SK-N-SH (cell line): ENCODE data around the gene SNAI1. TPM values are rescaled to one million over a fixed set of nuclear protein-coding genes. Genes with fewer than 3 reads are reported as not detected.

Experiments
- CTCF ChIA-PET: fragments of 300-600, 350-600 bp; formaldehyde crosslinking; extraction: SDS; loops from one replicate; lab custom pipeline; 2021; lab: Yijun Ruan, JAX
- POLR2A ChIA-PET: fragments of 350-600 bp; sonication (Branson Sonifier 250); formaldehyde crosslinking; extraction: SDS; loops from one replicate; lab custom pipeline; 2020; ENCODE audit warnings: antibody characterized with exemption, inconsistent platforms; lab: Yijun Ruan, JAX
- DNase-seq: peaks from one replicate; pipeline ENCODE4 v3.0.0; 2012
- H2AFZ ChIP-seq: fragments of 200-600 bp; sonication (generic); 2 replicates; pipeline ENCODE4 v1.8.1; 2016; ENCODE audit warnings: antibody characterized with exemption, mild to moderate bottlenecking, low read depth
- H3F3A ChIP-seq: fragments of 200-600 bp; sonication (generic); replicated peaks from 2 replicates; pipeline ENCODE3; 2016; ENCODE audit warnings: antibody characterized with exemption, mild to moderate bottlenecking; ENCODE audit not compliant: insufficient read depth
- H3K27ac ChIP-seq, 2 experiments: fragments of 200-500 bp in 1 of 2; fragments of 200-600 bp in 1 of 2; sonication (Bioruptor generic) in 1 of 2; sonication (generic), shearing (Covaris generic) in 1 of 2; 2 replicates each; pipeline versions ENCODE4 v1.5.1 to v1.6.1; 2014 to 2016; ENCODE audit warnings: low read depth in 2 of 2, inconsistent platforms in 1 of 2, low read length in 1 of 2, mild to moderate bottlenecking in 1 of 2, mixed read lengths in 1 of 2
- H3K27me3 ChIP-seq: fragments of 200-600 bp; sonication (generic), shearing (Covaris generic); 2 replicates; pipeline ENCODE4 v1.6.1; 2016; ENCODE audit warnings: mixed run types; ENCODE audit not compliant: insufficient read depth
- H3K36me3 ChIP-seq, 2 experiments: fragments of 200-500 bp in 1 of 2; fragments of 200-600 bp in 1 of 2; sonication (Bioruptor generic) in 1 of 2; sonication (generic) in 1 of 2; replicated peaks in 1 of 2; 2 replicates each; pipeline versions ENCODE3 to v1.5.1; 2014 to 2016; ENCODE audit warnings: low read length in 1 of 2, mild to moderate bottlenecking in 1 of 2; ENCODE audit not compliant: insufficient read depth in 2 of 2, control insufficient read depth in 1 of 2
- H3K4me1 ChIP-seq, 2 experiments: fragments of 200-500 bp in 1 of 2; fragments of 200-600 bp in 1 of 2; sonication (Bioruptor generic) in 1 of 2; sonication (generic), shearing (Covaris generic) in 1 of 2; 2 replicates each; pipeline versions ENCODE4 v1.5.1 to v1.6.1; 2014 to 2016; ENCODE audit warnings: low read depth in 1 of 2, low read length in 1 of 2, mixed run types in 1 of 2; ENCODE audit not compliant: insufficient read depth in 2 of 2, control insufficient read depth in 1 of 2
- H3K4me2 ChIP-seq: fragments of 200-600 bp; sonication (generic), shearing (Covaris generic); 2 replicates; pipeline ENCODE4 v1.6.1; 2017; ENCODE audit warnings: mixed run types
- H3K4me3 ChIP-seq, 2 experiments: fragments of 200-500 bp in 1 of 2; fragments of 200-600 bp in 1 of 2; sonication (Bioruptor generic) in 1 of 2; sonication (generic), shearing (Covaris generic) in 1 of 2; 2 replicates each; pipeline versions ENCODE4 v1.5.1 to v1.8.1; 2014 to 2016; ENCODE audit warnings: low read depth in 2 of 2, inconsistent platforms in 1 of 2, low read length in 1 of 2, mild to moderate bottlenecking in 1 of 2, mixed read lengths in 1 of 2, moderate library complexity in 1 of 2
- H3K79me2 ChIP-seq: fragments of 200-600 bp; sonication (generic); 2 replicates; pipeline ENCODE4 v1.8.1; 2017; ENCODE audit warnings: mild to moderate bottlenecking; ENCODE audit not compliant: insufficient read depth
- H3K9ac ChIP-seq: fragments of 200-600 bp; sonication (generic); 2 replicates; pipeline ENCODE4 v1.6.1; 2017; ENCODE audit warnings: mixed run types
- H3K9me2 ChIP-seq: fragments of 200-600 bp; sonication (generic); 2 replicates; pipeline ENCODE4 v1.6.1; 2017; ENCODE audit warnings: mixed run types
- H3K9me3 ChIP-seq: fragments of 200-600 bp; sonication (generic); 2 replicates; pipeline ENCODE4 v1.6.1; 2017; ENCODE audit warnings: mixed run types, mild to moderate bottlenecking, moderate library complexity
- H4K20me1 ChIP-seq: fragments of 200-600 bp; sonication (generic); 2 replicates; pipeline ENCODE4 v1.6.1; 2017; ENCODE audit warnings: mild to moderate bottlenecking, mixed run types; ENCODE audit not compliant: insufficient read depth
- ELF1 ChIP-seq: IDR thresholded peaks from 2 replicates; pipeline ENCODE4 v1.4.0; 2012
- EZH2phosphoT487 ChIP-seq: fragments of 200-600 bp; sonication (generic); IDR thresholded peaks from 2 replicates; pipeline ENCODE4 v1.6.1; 2017; ENCODE audit warnings: low read depth, mixed run types, mild to moderate bottlenecking, antibody characterized with exemption, moderate library complexity, borderline replicate concordance
- FOXJ3 ChIP-seq: sonication (generic); formaldehyde crosslinking; IDR thresholded peaks from 2 replicates; pipeline ENCODE4 v1.5.1; 2020; ENCODE audit warnings: mild to moderate bottlenecking, missing genetic modification reagents
- GABPA ChIP-seq: IDR thresholded peaks from 2 replicates; pipeline ENCODE4 v1.4.0; 2012; ENCODE audit warnings: low read depth, mild to moderate bottlenecking
- JUND ChIP-seq: IDR thresholded peaks from 2 replicates; pipeline ENCODE4 v1.4.0; 2012
- MAX ChIP-seq: IDR thresholded peaks from 2 replicates; pipeline ENCODE4 v1.4.0; 2012; ENCODE audit warnings: low read depth
- NRF1 ChIP-seq: IDR thresholded peaks from 2 replicates; pipeline ENCODE4 v1.6.1; 2012; ENCODE audit warnings: low read depth, mild to moderate bottlenecking, low read length
- POLR2AphosphoS5 ChIP-seq: IDR thresholded peaks from 2 replicates; pipeline ENCODE4 v1.6.1; 2012; ENCODE audit warnings: low read depth, low read length
- RCOR1 ChIP-seq: fragments of 150-350 bp; IDR thresholded peaks from 2 replicates; pipeline ENCODE4 v1.6.1; 2017; ENCODE audit warnings: antibody characterized with exemption, low read length
- RXRA ChIP-seq: IDR thresholded peaks from 2 replicates; pipeline ENCODE4 v1.4.0; 2012; ENCODE audit warnings: low read depth, mild to moderate bottlenecking, borderline replicate concordance
- SIN3A ChIP-seq: IDR thresholded peaks from 2 replicates; pipeline ENCODE4 v1.6.1; 2012; ENCODE audit warnings: low read depth, mild to moderate bottlenecking, low read length, moderate library complexity, borderline replicate concordance
- TCF12 ChIP-seq: IDR thresholded peaks from 2 replicates; pipeline ENCODE4 v1.4.0; 2012
- TEAD4 ChIP-seq: IDR thresholded peaks from 2 replicates; pipeline ENCODE4 v1.4.0; 2012; ENCODE audit warnings: mild to moderate bottlenecking, borderline replicate concordance; ENCODE audit not compliant: insufficient read depth
- USF1 ChIP-seq: IDR thresholded peaks from 2 replicates; pipeline ENCODE4 v1.4.0; 2012; ENCODE audit warnings: low read depth, borderline replicate concordance
- WGBS: methylation state at CpG from one replicate; pipeline ENCODE4 v1.1.6; 2017; ENCODE audit warnings: low lambda C conversion rate; 5-methylcytosine and 5-hydroxymethylcytosine counted together
- polyA plus RNA-seq, 3 experiments: library from polyadenylated mRNA; depleted of rRNA; stranded (reverse); fragments of >200 nt; gene quantifications; 2 replicates each; pipeline ENCODE4 v1.2.3, GENCODE V29; 2012
- TF ChIP-seq, protein P1 (sequence below): fragments of 150-350 bp; IDR thresholded peaks from 2 replicates; pipeline ENCODE4 v1.6.1; 2017; ENCODE audit warnings: antibody characterized with exemption, low read length, low read depth, borderline replicate concordance
- TF ChIP-seq, protein P2 (sequence below): IDR thresholded peaks from 2 replicates; pipeline ENCODE4 v1.4.0; 2012; ENCODE audit warnings: low read depth, borderline replicate concordance

The SNAI1 gene
- polyA plus RNA-seq, 1 of the 3 experiments (the other 2 are of a cell fraction), result 6.2 TPM

DNA sequence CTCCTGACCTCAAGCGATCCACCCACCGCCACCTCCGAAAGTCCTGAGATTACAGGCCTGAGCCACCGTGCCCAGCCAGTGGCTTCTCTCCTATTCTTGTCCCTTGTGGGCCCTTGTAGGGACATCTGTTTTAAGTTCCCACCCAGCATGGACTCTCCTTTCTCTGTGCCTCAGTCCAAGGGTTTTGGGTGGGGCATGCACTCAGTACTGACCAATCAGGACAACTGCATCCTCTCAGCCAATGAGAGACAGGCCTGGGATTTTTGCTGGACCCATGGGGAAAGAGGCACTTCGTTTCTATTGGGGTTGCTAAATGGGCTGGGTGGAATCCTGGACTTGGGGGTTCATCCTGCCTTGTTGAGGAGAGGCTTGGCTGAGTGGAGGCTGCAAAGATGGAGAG is 34.4 kb downstream of the SNAI1 start:
- no peaks in the 10 kb centered on the region for H4K20me1 ChIP-seq
- H3F3A ChIP-seq, result no peaks in the 10 kb centered on the region
- CTCF ChIA-PET, result interaction anchor here (0.8 to 4.7 kb wide), 4 partner anchors 37 to 68 kb away, joined by 3 to 31 read pairs (median 7); no protein-coding TSS in a partner anchor
- no peaks in the 10 kb centered on the region for H3K36me3 ChIP-seq
- no peak for TF ChIP-seq TCF12
- TF ChIP-seq RCOR1, result no peak
- TF ChIP-seq SIN3A, result no peak
- TF ChIP-seq JUND, result no peak
- TF ChIP-seq NRF1, result no peak
- TF ChIP-seq POLR2AphosphoS5, result no peak
- no peak for TF ChIP-seq MAX
- TF ChIP-seq GABPA, result no peak
- no peak for TF ChIP-seq FOXJ3 (CRISPR knock-in tag)
- TF ChIP-seq EZH2phosphoT487, result no peak
- TF ChIP-seq RXRA, result no peak
- TF ChIP-seq, protein P1, sequence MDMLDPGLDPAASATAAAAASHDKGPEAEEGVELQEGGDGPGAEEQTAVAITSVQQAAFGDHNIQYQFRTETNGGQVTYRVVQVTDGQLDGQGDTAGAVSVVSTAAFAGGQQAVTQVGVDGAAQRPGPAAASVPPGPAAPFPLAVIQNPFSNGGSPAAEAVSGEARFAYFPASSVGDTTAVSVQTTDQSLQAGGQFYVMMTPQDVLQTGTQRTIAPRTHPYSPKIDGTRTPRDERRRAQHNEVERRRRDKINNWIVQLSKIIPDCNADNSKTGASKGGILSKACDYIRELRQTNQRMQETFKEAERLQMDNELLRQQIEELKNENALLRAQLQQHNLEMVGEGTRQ, result no peak
- no peak for TF ChIP-seq ELF1
- TF ChIP-seq USF1, result no peak
- no peak for TF ChIP-seq TEAD4
- TF ChIP-seq, protein P2, sequence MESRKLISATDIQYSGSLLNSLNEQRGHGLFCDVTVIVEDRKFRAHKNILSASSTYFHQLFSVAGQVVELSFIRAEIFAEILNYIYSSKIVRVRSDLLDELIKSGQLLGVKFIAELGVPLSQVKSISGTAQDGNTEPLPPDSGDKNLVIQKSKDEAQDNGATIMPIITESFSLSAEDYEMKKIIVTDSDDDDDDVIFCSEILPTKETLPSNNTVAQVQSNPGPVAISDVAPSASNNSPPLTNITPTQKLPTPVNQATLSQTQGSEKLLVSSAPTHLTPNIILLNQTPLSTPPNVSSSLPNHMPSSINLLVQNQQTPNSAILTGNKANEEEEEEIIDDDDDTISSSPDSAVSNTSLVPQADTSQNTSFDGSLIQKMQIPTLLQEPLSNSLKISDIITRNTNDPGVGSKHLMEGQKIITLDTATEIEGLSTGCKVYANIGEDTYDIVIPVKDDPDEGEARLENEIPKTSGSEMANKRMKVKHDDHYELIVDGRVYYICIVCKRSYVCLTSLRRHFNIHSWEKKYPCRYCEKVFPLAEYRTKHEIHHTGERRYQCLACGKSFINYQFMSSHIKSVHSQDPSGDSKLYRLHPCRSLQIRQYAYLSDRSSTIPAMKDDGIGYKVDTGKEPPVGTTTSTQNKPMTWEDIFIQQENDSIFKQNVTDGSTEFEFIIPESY, result no peak
- H3K9me2 ChIP-seq, result no peaks in the 10 kb centered on the region
- H3K27me3 ChIP-seq, result no peaks in the 10 kb centered on the region
- no peak overlapping the region for H3K9ac ChIP-seq
- peaks cover 0 to 39% of the 10 kb centered on the region in 2 experiments; a peak in 1 of 4 replicates for H3K4me1 ChIP-seq
- no peak overlapping the region for H2AFZ ChIP-seq
- H3K4me2 ChIP-seq, result no peak overlapping the region
- H3K4me3 ChIP-seq, result no peak overlapping the region
- H3K9me3 ChIP-seq, result no peaks in the 10 kb centered on the region
- no peak for DNase-seq
- POLR2A ChIA-PET, result interaction anchor here (1.7 to 2.2 kb wide), 2 partner anchors 29 to 33 kb away, joined by 7 read pairs; no protein-coding TSS in a partner anchor
- no peaks in the 10 kb centered on the region for H3K79me2 ChIP-seq
- H3K27ac ChIP-seq, result no peak overlapping the region
- 93% methylated on average over 5 of the region's 5 CpGs for WGBS
